Muscle layer of duodenum (tissue), 2 donors: ENCODE data around the gene CABLES1.

Source experiments
- H3K27ac ChIP-seq: one replicate; pipeline ENCODE4 v1.7.0; 2013; ENCODE audit warnings: mild to moderate bottlenecking, low read length
- H3K27me3 ChIP-seq: one replicate; pipeline ENCODE4 v1.7.0; 2013; ENCODE audit warnings: low read depth, mild to moderate bottlenecking, control low read depth, low read length
- H3K36me3 ChIP-seq, 2 donors: one replicate each; pipeline ENCODE4 v1.7.0; 2013; ENCODE audit warnings: low read length in 2 of 2, control low read depth in 1 of 2, mild to moderate bottlenecking in 1 of 2; ENCODE audit not compliant: insufficient read depth in 2 of 2, control insufficient read depth in 1 of 2
- H3K4me1 ChIP-seq, 2 donors: one replicate each; pipeline ENCODE4 v1.7.0; 2013; ENCODE audit warnings: low read length in 2 of 2, mild to moderate bottlenecking in 2 of 2, control low read depth in 1 of 2, moderate library complexity in 1 of 2; ENCODE audit not compliant: insufficient read depth in 2 of 2, control insufficient read depth in 1 of 2
- H3K4me3 ChIP-seq, 2 donors: one replicate each; pipeline ENCODE4 v1.7.0; 2013; ENCODE audit warnings: low read length in 2 of 2, low read depth in 1 of 2, mild to moderate bottlenecking in 1 of 2
- H3K9me3 ChIP-seq, 2 donors: one replicate each; pipeline ENCODE4 v1.7.0; 2013; ENCODE audit warnings: low read length in 2 of 2, control low read depth in 1 of 2, mild to moderate bottlenecking in 1 of 2; ENCODE audit not compliant: control insufficient read depth in 1 of 2
- donor health status: healthy.

Gene CABLES1

DNA sequence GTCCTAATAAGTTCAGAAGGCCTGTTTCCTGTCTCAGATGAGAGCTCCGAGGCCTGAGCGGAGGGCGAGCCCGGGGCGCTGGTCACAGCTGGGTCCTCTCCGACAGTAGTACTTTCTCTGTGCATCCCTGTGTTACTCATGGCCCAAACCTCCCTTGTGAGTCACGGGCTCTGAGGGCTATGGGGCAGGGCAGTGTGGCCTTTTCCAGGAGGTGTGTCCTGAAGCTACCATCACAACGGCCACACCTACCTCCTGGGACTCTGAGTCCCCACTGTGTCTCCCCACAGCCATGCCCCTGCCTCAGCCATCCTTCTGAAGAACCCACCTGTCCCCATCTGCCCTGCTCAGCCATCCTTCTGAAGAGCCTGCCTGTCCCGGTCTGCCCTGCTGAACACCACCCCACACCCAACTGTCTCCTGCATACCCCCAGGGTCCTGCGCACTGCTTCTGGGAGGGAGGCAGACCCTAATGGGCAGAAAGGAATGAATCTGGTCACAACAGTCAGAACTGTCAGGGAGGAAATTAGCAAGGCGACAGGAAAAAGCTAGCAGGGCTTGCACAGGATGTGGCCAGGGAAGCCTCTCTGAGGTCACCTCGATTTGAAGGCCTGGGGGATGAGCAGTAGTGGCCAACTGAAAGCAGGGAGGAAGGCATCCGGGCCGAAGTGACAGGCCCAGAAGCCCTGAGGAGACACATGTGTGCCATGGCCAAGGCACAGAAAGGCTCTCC lies 172.4 kb downstream of the CABLES1 start:
- H3K9me3 ChIP-seq, result no peaks in the 10 kb centered on the region
- no peaks in the 10 kb centered on the region for H3K36me3 ChIP-seq
- H3K27ac ChIP-seq, result no peak overlapping the region
- H3K27me3 ChIP-seq, result no peaks in the 10 kb centered on the region
- no peaks in the 10 kb centered on the region for H3K4me1 ChIP-seq
- H3K4me3 ChIP-seq, result no peak overlapping the region
